ENCODE results near the gene SH3YL1. TPM values are rescaled to one million over a fixed set of nuclear protein-coding genes. Genes with fewer than 3 reads are reported as not detected.

The SH3YL1 gene
- total and polyA plus RNA-seq, 2 of the 4 experiments (the other 2 are of a cell fraction), result 18.1 to 21.2 TPM

- in situ Hi-C loops (cut with MboI; ENCODE audit: low sequenced_read_pairs), result no loop called here
- POLR2A ChIA-PET (ENCODE audit: unreplicated experiment), result no interaction called here
Observed at GRCh38 chr2:238869-239268, 25.0 kb downstream of the SH3YL1 start.

More at GRCh38 chr2:238869-239268, 25.0 kb downstream of the SH3YL1 start:
- DNase-seq (peak; percentile 9), ATAC-seq (ENCODE audit: low read depth) (no peak; the same call in 1 of the 2 replicates)
- no peaks in the 10 kb centered on the region for H3K79me1 ChIP-seq (ENCODE audit: low read depth in 1 of 2, low read length in 2 of 2)
- H2BK120ac ChIP-seq (ENCODE audit: low read depth, low read length), result no peak overlapping the region
- H3K14ac ChIP-seq (replicated peaks; ENCODE audit: low read depth, low read length), result no peak overlapping the region
- no peak overlapping the region for H3K4ac ChIP-seq (ENCODE audit: low read depth, low read length)
- H3K9me3 ChIP-seq (ENCODE audit: control insufficient read depth, insufficient read depth, low read length), result no peaks in the 10 kb centered on the region
- H2AK5ac ChIP-seq (ENCODE audit: low read depth, low read length), result no peak overlapping the region
- dilution Hi-C loops (cut with HindIII; ENCODE audit: low sequenced_read_pairs, unreplicated experiment) (no loop called here), intact Hi-C loops (cut with micrococcal nuclease) (no loop called here)
- H3K23ac ChIP-seq (ENCODE audit: low read depth, low read length), result no peak overlapping the region
- 33% methylated on average over 1 of the region's 5 CpGs; no CpG with 5 or more reads in 1 of the 2 experiments for WGBS, 2 experiments (ENCODE audit: extremely low coverage in 2 of 2, insufficient read length in 1 of 2)
- H4K8ac ChIP-seq (ENCODE audit: low read depth in 2 of 2, low read length in 2 of 2), result no peak overlapping the region
- H3K9me1 ChIP-seq (ENCODE audit: insufficient read depth, low read length), result peaks cover 4% of the 10 kb centered on the region; the same call in 1 of the 2 replicates
- no peak overlapping the region for H3K56ac ChIP-seq (ENCODE audit: extremely low read depth, insufficient read depth, low read length)
- no peak overlapping the region for H2BK20ac ChIP-seq (ENCODE audit: low read depth, low read length)
- no peak overlapping the region for H3K4me3 ChIP-seq (ENCODE audit: insufficient read depth, low read depth, low read length)
- no peaks in the 10 kb centered on the region for H3K27me3 ChIP-seq (ENCODE audit: control insufficient read depth, insufficient read depth, low read length)
- peaks cover 12% of the 10 kb centered on the region for H3K36me3 ChIP-seq (ENCODE audit: control insufficient read depth, insufficient read depth, low read length)
- H3K27ac ChIP-seq (ENCODE audit: insufficient read depth, low read length), result no peak overlapping the region
- TF ChIP-seq CEBPB (IDR thresholded peaks at IDR 0.05; ENCODE audit: low read depth, low read length) (no peak), RCOR1 (IDR thresholded peaks at IDR 0.05; ENCODE audit: insufficient replicate concordance, low read length) (no peak), POLR2A (IDR thresholded peaks at IDR 0.05; ENCODE audit: low read depth, low read length) (no peak), BHLHE40 (IDR thresholded peaks at IDR 0.05; ENCODE audit: low read depth, low read length) (no peak), MXI1 (IDR thresholded peaks at IDR 0.05; ENCODE audit: borderline replicate concordance, low read depth, low read length) (no peak), CTCF (conservative IDR thresholded peaks at IDR 0.05; ENCODE audit: low read depth, low read length) (no peak), FOS (IDR thresholded peaks at IDR 0.05; ENCODE audit: low read depth, low read length) (no peak), SMC3 (IDR thresholded peaks at IDR 0.05; ENCODE audit: low read depth, low read length) (no peak), USF2 (IDR thresholded peaks at IDR 0.05; ENCODE audit: low read depth, low read length) (no peak), RFX5 (IDR thresholded peaks at IDR 0.05; ENCODE audit: low read depth, low read length) (no peak), MAZ (IDR thresholded peaks at IDR 0.05; ENCODE audit: borderline replicate concordance, low read depth, low read length) (no peak), ELK1 (IDR thresholded peaks at IDR 0.05; ENCODE audit: borderline replicate concordance, low read depth, low read length) (no peak), MAFK (IDR thresholded peaks at IDR 0.05; ENCODE audit: low read depth, low read length) (no peak)
- no peak overlapping the region for H2AK9ac ChIP-seq (replicated peaks; ENCODE audit: low read depth, low read length, poor library complexity)
- no peak overlapping the region for H3K18ac ChIP-seq (ENCODE audit: low read depth, low read length)
- no peak overlapping the region for H3K4me2 ChIP-seq (ENCODE audit: low read depth, low read length)
- no peaks in the 10 kb centered on the region for H4K20me1 ChIP-seq (ENCODE audit: insufficient read depth, low read length)
- H4K5ac ChIP-seq (ENCODE audit: low read depth, low read length), result no peak overlapping the region
- BruUV-seq (replicated peaks), result no TSS peak
- H4K91ac ChIP-seq (ENCODE audit: insufficient read depth, low read depth, low read length), result no peak overlapping the region
- no peak overlapping the region for H3K9ac ChIP-seq (ENCODE audit: low read depth, low read length)
- no peak overlapping the region for H2BK15ac ChIP-seq (ENCODE audit: low read depth, low read length)
- no peaks in the 10 kb centered on the region for H3K4me1 ChIP-seq (ENCODE audit: control insufficient read depth, insufficient read depth, low read length)
- no peak overlapping the region for H2AFZ ChIP-seq (replicated peaks; ENCODE audit: low read length, poor library complexity)
- CTCF ChIA-PET, result interaction anchor here (1.0 kb wide), 1 partner anchor 51 kb away, joined by 3 read pairs; no protein-coding TSS in a partner anchor
- no peak overlapping the region for H2BK5ac ChIP-seq (ENCODE audit: low read depth, low read length, poor library complexity, severe bottlenecking)

Data from IMR-90 (cell line).